Duodenal mucosa (tissue), 2 donors: ENCODE measurements around the gene NDUFS1.
"Not testable (repeated sequence)": the region's sequence is repeated elsewhere in the genome, so short reads cannot be mapped to it uniquely, and the experiment has no call there.

Experiments
- H3K27ac ChIP-seq: one replicate; pipeline ENCODE4 v1.7.0; 2013; ENCODE audit warnings: low read depth, low read length
- H3K27me3 ChIP-seq, 2 donors: one replicate each; pipeline ENCODE4 v1.7.0; 2013; ENCODE audit warnings: low read length in 2 of 2, control low read depth in 1 of 2; ENCODE audit not compliant: insufficient read depth in 2 of 2, control insufficient read depth in 1 of 2
- H3K36me3 ChIP-seq, 2 donors: one replicate each; pipeline ENCODE4 v1.7.0; 2013; ENCODE audit warnings: low read length in 2 of 2, control low read depth in 1 of 2; ENCODE audit not compliant: insufficient read depth in 2 of 2, control insufficient read depth in 1 of 2
- H3K4me1 ChIP-seq, 2 donors: one replicate each; pipeline ENCODE4 v1.7.0; 2013; ENCODE audit warnings: low read length in 2 of 2, control low read depth in 1 of 2; ENCODE audit not compliant: insufficient read depth in 2 of 2, control insufficient read depth in 1 of 2
- H3K4me3 ChIP-seq, 2 donors: one replicate each; pipeline ENCODE4 v1.7.0; 2013; ENCODE audit warnings: low read length in 2 of 2, low read depth in 1 of 2
- H3K9ac ChIP-seq, 2 donors: one replicate each; pipeline ENCODE4 v1.7.0; 2013; ENCODE audit warnings: low read length in 2 of 2, low read depth in 1 of 2
- H3K9me3 ChIP-seq, 2 donors: one replicate each; pipeline ENCODE4 v1.7.0; 2013; ENCODE audit warnings: low read length in 2 of 2, control low read depth in 1 of 2; ENCODE audit not compliant: control insufficient read depth in 1 of 2

Gene NDUFS1

DNA sequence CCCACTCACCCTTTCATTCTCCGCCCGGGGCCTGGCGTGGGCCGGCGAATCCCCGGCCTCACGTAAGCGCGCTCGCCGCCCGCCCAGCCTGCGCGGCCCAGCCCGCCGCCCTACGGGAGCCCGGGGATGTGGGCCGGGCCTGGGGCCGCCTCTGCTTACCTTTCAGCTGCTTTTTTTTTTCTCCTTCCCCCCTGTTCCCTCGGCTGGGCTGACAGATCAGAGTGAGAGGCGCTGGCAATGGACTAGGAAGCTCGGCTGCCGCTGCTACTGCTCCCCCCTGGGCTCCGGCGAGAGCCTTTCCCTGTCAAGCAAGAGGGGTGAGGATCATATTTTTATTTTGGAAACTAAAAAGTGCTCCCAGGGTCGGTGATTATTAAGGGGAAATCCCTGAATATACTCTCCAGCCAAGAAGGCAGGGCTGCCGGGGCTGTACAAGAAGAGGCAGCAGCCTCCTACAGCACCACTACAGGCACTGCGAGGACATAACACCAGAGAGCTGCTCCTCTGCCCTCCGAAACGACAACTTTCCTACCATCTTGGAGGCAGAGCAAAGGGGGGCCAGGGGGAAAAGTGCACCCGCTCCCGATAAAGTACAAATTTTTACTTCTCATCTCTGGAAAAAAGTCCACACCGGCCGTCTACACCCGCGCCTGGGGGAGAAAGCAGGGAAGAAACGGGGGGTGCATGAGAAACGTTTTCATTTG is 73.3 kb downstream of the NDUFS1 start, which contains the start of gene INO80D:
TSS of gene INO80D (minus strand) at position 433 of the 704 bp plus-strand sequence. CDS start 23,158 bp downstream, outside the sequence.
- peak within 1 kb of the TSS; percentile 92 for H3K27ac ChIP-seq
- H3K4me3 ChIP-seq = peak within 1 kb of the TSS; percentile 81 to 90
- peaks cover 0 to 7% of the 10 kb centered on the region in 2 donors for H3K36me3 ChIP-seq
- H3K9ac ChIP-seq = peak within 1 kb of the TSS; percentile 86 to 100
- H3K27me3 ChIP-seq = no peaks in the 10 kb centered on the region
- peaks cover 8 to 13% of the 10 kb centered on the region in 2 donors for H3K4me1 ChIP-seq
- no peaks in the 10 kb centered on the region for H3K9me3 ChIP-seq

DNA sequence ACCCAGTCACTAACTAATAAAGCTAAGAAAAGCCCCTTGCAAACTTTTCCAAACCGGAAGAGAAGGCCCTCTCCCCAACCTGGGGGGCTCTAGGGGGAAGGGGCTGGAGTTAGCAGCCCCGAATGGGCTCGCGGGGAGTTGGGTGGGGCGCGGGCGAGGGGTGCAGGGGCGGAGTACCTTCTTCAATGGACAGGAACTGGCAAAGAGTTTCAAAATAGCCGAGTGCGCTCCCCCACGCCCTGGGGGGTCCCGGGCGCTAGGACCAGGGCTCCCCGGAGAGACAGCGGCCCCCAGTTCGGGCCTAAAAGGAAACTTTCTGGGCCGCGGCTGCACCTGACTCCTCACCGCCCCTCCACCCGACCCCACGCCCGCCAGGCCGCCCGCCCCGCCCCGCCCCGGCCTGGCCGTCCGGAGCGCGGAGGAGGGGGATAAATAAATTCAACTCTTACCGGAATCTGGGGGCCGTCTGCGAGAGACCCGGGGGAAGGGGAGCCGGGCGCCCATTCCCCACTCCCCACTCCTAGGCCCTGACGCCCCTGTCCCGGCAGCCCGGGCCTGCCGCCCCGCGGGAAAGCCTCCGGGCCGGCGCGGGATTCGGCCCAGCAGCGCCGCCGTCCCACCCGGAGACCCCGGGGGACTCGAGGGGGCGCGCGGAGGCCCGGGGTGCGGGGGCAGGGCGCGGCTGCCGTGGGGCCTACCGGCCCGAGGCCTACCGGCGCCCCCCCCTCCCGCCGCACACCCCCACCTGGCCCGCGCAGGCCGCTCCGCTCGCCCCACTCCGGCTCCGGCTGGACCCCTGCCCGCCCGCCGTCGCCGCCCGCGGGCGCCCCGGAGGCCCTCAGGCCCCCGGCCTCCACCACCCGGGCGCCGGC is 74.1 kb downstream of the NDUFS1 start:
- Histone ChIP-seq H3K36me3 (peaks cover 0 to 1% of the 10 kb centered on the region in 2 donors), H3K4me3 (peak overlapping the region; percentile 81 to 90), H3K27ac (peak overlapping the region; percentile 92), H3K27me3 (no peaks in the 10 kb centered on the region), H3K4me1 (peaks cover 9 to 13% of the 10 kb centered on the region in 2 donors), H3K9me3 (no peaks in the 10 kb centered on the region), H3K9ac (peak overlapping the region; percentile 86 to 100)

- H3K27me3 ChIP-seq = no peaks in the 10 kb centered on the region
- no peaks in the 10 kb centered on the region for H3K36me3 ChIP-seq
- H3K9me3 ChIP-seq = no peaks in the 10 kb centered on the region
- H3K4me3 ChIP-seq = peak overlapping the region; percentile 81 to 90
- peak overlapping the region; percentile 92 for H3K27ac ChIP-seq
- H3K4me1 ChIP-seq = peaks cover 13 to 15% of the 10 kb centered on the region in 2 donors
- H3K9ac ChIP-seq = peak overlapping the region; percentile 71 to 100
These were observed 74.8 kb downstream of the NDUFS1 start for GRCh38 chr2:206084439-206084869.

DNA sequence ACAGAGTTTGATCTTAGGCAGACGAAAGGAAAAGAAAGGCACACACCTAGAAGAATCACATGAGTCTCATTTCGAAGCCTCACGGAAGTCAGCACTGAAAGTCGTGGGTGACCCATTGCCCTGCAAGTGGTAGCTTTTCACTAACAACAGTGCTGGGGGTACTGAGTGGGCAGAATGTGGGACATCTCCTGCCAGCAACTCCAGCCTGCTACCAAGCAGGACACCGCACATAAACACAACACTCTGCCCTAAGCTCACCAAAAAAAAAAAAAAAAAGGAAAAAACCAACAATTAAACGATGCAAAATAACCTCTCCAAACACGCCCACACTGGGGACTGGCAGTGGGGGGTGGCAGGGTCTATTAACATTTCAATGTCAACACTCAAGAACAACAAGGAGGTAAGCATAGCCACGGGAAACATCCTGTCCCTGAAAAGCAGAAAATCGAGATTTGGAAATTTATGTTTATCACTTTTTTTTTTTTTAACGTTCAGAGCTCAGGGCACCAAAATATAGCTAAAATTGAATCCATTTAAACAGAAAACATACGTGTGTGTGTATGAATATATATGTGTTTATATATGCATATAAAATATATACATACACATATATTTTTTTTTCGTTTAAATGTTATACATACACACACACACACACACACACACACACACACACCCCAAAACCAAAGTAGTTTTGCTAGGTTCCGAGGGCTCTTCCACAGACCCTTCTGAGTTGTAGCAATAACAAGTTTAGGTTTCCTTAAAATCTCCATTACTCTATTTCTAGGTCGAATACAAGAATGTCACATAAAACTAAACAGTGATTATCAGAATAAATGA is 75.4 kb downstream of the NDUFS1 start:
- peak overlapping the region; percentile 71 to 100 for H3K9ac ChIP-seq
- H3K27ac ChIP-seq = peak overlapping the region; percentile 92
- peaks cover 13 to 16% of the 10 kb centered on the region in 2 donors for H3K4me1 ChIP-seq
- no peaks in the 10 kb centered on the region for H3K27me3 ChIP-seq
- peak overlapping the region; percentile 81 to 90 for H3K4me3 ChIP-seq
- H3K9me3 ChIP-seq = no peaks in the 10 kb centered on the region
- H3K36me3 ChIP-seq = no peaks in the 10 kb centered on the region

- Histone ChIP-seq H3K4me3 (no peak overlapping the region), H3K27ac (no peak overlapping the region), H3K4me1 (peaks cover 13 to 16% of the 10 kb centered on the region in 2 donors), H3K27me3 (no peaks in the 10 kb centered on the region), H3K9ac (no peak overlapping the region), H3K36me3 (no peaks in the 10 kb centered on the region), H3K9me3 (no peaks in the 10 kb centered on the region)
These were observed 76.9 kb downstream of the NDUFS1 start for GRCh38 chr2:206082298-206082843.

GRCh38 chr2:206080927-206081326 is 78.3 kb downstream of the NDUFS1 start:
- H3K4me3 ChIP-seq = no peak overlapping the region
- peaks cover 13 to 19% of the 10 kb centered on the region in 2 donors for H3K4me1 ChIP-seq
- no peak overlapping the region for H3K9ac ChIP-seq
- no peaks in the 10 kb centered on the region for H3K27me3 ChIP-seq
- no peaks in the 10 kb centered on the region for H3K9me3 ChIP-seq
- no peaks in the 10 kb centered on the region for H3K36me3 ChIP-seq
- no peak overlapping the region for H3K27ac ChIP-seq

GRCh38 chr2:206079699-206080465 is 79.4 kb downstream of the NDUFS1 start:
- Histone ChIP-seq H3K27me3 (no peaks in the 10 kb centered on the region), H3K27ac (no peak overlapping the region), H3K9me3 (no peaks in the 10 kb centered on the region), H3K4me3 (no peak overlapping the region), H3K4me1 (peaks cover 13 to 19% of the 10 kb centered on the region in 2 donors), H3K36me3 (no peaks in the 10 kb centered on the region), H3K9ac (no peak overlapping the region)

GRCh38 chr2:206077879-206078278 is 81.4 kb downstream of the NDUFS1 start:
- H3K9me3 ChIP-seq, H3K9ac ChIP-seq, H3K27me3 ChIP-seq, H3K27ac ChIP-seq, H3K36me3 ChIP-seq, H3K4me3 ChIP-seq: not testable (repeated sequence)
- H3K4me1 ChIP-seq = peaks cover 5 to 13% of the 10 kb centered on the region in 2 donors

DNA sequence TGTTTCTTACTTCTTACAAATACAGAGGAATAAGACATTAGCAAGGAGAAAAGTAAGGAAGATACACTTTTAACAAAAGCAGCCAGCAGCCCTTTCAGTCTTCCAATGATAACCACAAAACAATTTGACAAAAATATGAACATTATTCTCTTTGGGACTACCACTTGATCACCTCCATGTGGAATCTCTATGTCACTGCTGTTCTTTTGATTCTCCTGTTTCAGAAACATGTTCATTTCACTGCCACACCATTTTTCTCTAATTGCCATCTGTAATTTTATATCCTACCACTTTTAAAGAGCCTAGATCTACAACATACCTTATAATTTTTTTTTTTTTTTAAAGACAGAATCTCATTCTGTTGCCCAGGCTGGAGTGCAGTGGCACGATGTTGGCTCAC is 84.1 kb downstream of the NDUFS1 start:
- peaks cover 4 to 15% of the 10 kb centered on the region in 2 donors for H3K4me1 ChIP-seq
- H3K27ac ChIP-seq = no peak overlapping the region
- no peak overlapping the region for H3K4me3 ChIP-seq
- H3K36me3 ChIP-seq = no peaks in the 10 kb centered on the region
- no peaks in the 10 kb centered on the region for H3K9me3 ChIP-seq
- H3K9ac ChIP-seq = no peak overlapping the region
- H3K27me3 ChIP-seq = no peaks in the 10 kb centered on the region
